ENCODE results near the gene NELFA.

GRCh38 chr4:1969928-1970723 is 38.6 kb downstream of the NELFA start:
- TF ChIP-seq POLR2A (IDR thresholded peaks at IDR 0.05) (no peak), CTCF (IDR thresholded peaks at IDR 0.05) (no peak)
